Ovary (tissue), 9 donors: ENCODE results near the gene DCUN1D4. TPM values are rescaled to one million over a fixed set of nuclear protein-coding genes. Genes with fewer than 3 reads are reported as not detected.
"Not testable (repeated sequence)": the region's sequence is repeated elsewhere in the genome, so short reads cannot be mapped to it uniquely, and the experiment has no call there.

Experiments
- DNase-seq, 5 donors: peaks; one replicate each; pipeline ENCODE4 v3.0.0-alpha.2; 2019 to 2020
- H3K27ac ChIP-seq, 2 donors: fragments of 200-600 bp; one replicate each; pipeline versions ENCODE4 v1.5.1 to v1.8.0; 2019 to 2022
- H3K27me3 ChIP-seq: fragments of 200-600 bp; one replicate; pipeline ENCODE4 v1.8.0; 2022
- H3K36me3 ChIP-seq: fragments of 200-600 bp; sonication (generic); one replicate; pipeline ENCODE4 v1.5.1; 2019
- H3K4me1 ChIP-seq: one replicate; pipeline ENCODE4 v1.8.1; 2013; ENCODE audit warnings: mild to moderate bottlenecking, moderate library complexity; ENCODE audit not compliant: insufficient read depth
- H3K4me3 ChIP-seq: fragments of 200-600 bp; sonication (generic); one replicate; pipeline ENCODE4 v1.5.1; 2017
- H3K9me3 ChIP-seq, 2 donors: fragments of 200-600 bp in 1 of 2; sonication (generic) in 1 of 2; one replicate each; pipeline versions ENCODE4 v1.5.1 to v1.8.1; 2013 to 2019; ENCODE audit warnings: mild to moderate bottlenecking in 1 of 2, moderate library complexity in 1 of 2
- EP300 ChIP-seq: sonication (generic); formaldehyde crosslinking; IDR thresholded peaks from one replicate; pipeline ENCODE4 v1.6.1; 2017; ENCODE audit warnings: antibody characterized with exemption
- POLR2A ChIP-seq: fragments of 450-650 bp; IDR thresholded peaks from one replicate; pipeline ENCODE4 v1.6.1; 2017; ENCODE audit warnings: antibody characterized with exemption, mild to moderate bottlenecking, moderate library complexity
- WGBS, 3 donors: extraction: QIAGEN DNeasy Blood & Tissue Kit in 1 of 3; methylation state at CpG; one replicate each; pipeline versions ENCODE4 v1.1.5 to v1.1.7; 2013 to 2017; 5-methylcytosine and 5-hydroxymethylcytosine counted together
- intact Hi-C, 4 donors: fragments of 100-400 bp; cut with DNase I; formaldehyde crosslinking; loops; one replicate each; pipeline versions ENCODE4 v1.11.0 to v1.15.1; 2022 to 2023
- polyA plus RNA-seq, 2 donors: library from polyadenylated mRNA; stranded (reverse); fragments of 200-250 nt in 1 of 2; fragments of 350-450 nt in 1 of 2; fragmentation: Illumina TruSeq in 1 of 2; extraction: RNeasy Lipid Tissue Mini Kit (QIAGEN cat#74804) in 1 of 2; gene quantifications; one replicate each; pipeline ENCODE4 v1.2.3, GENCODE V29; 2013 to 2014
- total RNA-seq, 7 donors: library from RNA; depleted of rRNA in 2 of 7; stranded (reverse); fragments of >200 nt in 2 of 7; fragmentation: NEBNext Ultra II Directional in 3 of 7; extraction: Animal tissue kit (Norgen Biotek cat#: 25700) in 3 of 7; gene quantifications; one replicate each; pipeline versions ENCODE4 v1.1.0 to v1.2.4, GENCODE V29; 2016 to 2023
- TF ChIP-seq, protein P1 (sequence below), 3 donors: fragments of 450-650 bp in 2 of 3; fragments of 200-600 bp in 1 of 3; IDR thresholded peaks; one replicate each; pipeline versions ENCODE4 v1.5.1 to v1.8.0; 2016 to 2022; ENCODE audit warnings: antibody characterized with exemption in 3 of 3, mild to moderate bottlenecking in 1 of 3
- donor health status: DM: no; HTN: no; CAD: no; lungs with moderate emphysema.
- donor health status: DM: no; HTN: no; CAD: no.
- donor health status: Bipolar disorder and iron deficiency.
- donor health status: DM: yes; HTN: yes; CAD: no.
- donor health status: DM: no; HTN: no; CAD: no.
- donor health status: DM: yes; HTN: yes; CAD: no.

DCUN1D4 gene
- total and polyA plus RNA-seq, 9 donors, result 20.7 to 102 (median 71.8) TPM

DNA sequence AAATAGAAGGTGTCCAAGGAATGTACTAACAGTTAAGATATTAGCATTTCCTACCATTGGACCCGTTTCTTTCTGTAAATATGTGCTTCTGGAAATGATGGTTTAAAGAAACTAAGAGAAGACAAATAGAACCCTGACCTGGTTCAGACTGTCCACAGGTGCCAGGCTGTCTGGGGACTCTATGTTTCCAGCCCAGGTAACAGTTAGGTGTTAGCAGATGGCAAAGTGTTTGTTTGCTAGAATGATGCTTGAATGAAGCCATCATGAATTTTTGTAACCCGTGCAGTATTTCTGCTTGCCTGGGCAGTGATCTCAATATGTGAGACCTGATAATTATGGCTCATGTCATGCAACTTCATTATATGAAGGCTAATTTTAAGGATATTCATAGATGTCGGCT is 89.7 kb downstream of the DCUN1D4 start:
- intact Hi-C loops, result no loop called here
- no peak overlapping the region for H3K4me3 ChIP-seq
- no peaks in the 10 kb centered on the region for H3K27me3 ChIP-seq
- TF ChIP-seq POLR2A, result no peak
- TF ChIP-seq, protein P1, sequence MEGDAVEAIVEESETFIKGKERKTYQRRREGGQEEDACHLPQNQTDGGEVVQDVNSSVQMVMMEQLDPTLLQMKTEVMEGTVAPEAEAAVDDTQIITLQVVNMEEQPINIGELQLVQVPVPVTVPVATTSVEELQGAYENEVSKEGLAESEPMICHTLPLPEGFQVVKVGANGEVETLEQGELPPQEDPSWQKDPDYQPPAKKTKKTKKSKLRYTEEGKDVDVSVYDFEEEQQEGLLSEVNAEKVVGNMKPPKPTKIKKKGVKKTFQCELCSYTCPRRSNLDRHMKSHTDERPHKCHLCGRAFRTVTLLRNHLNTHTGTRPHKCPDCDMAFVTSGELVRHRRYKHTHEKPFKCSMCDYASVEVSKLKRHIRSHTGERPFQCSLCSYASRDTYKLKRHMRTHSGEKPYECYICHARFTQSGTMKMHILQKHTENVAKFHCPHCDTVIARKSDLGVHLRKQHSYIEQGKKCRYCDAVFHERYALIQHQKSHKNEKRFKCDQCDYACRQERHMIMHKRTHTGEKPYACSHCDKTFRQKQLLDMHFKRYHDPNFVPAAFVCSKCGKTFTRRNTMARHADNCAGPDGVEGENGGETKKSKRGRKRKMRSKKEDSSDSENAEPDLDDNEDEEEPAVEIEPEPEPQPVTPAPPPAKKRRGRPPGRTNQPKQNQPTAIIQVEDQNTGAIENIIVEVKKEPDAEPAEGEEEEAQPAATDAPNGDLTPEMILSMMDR (IDR thresholded peaks at IDR 0.05), result no peak
- TF ChIP-seq EP300, result no peak
- WGBS, 3 donors, result 58 to 76% (median 62%) methylated on average over 3 of the region's 3 CpGs
- H3K4me1 ChIP-seq, result peaks cover 1% of the 10 kb centered on the region
- DNase-seq, result no peak
- H3K9me3 ChIP-seq, result no peaks in the 10 kb centered on the region
- no peak overlapping the region for H3K27ac ChIP-seq
- H3K36me3 ChIP-seq, result no peaks in the 10 kb centered on the region

DNA sequence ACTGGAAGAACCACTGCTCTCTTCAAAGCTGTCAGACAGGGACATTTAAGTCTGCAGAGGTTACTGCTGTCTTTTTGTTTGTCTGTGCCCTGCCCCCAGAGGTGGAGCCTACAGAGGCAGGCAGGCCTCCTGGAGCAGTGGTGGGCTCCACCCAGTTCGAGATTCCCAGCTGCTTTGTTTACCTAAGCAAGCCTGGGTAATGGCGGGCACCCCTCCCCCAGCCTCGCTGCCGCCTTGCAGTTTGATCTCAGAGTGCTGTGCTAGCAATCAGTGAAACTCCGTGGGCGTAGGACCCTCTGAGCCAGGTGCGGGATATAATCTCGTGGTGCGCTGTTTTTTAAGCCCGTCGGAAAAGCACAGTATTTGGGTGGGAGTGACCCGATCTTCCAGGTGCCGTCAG is 97.5 kb downstream of the DCUN1D4 start:
- H3K4me3 ChIP-seq, H3K9me3 ChIP-seq, H3K4me1 ChIP-seq, DNase-seq, H3K27me3 ChIP-seq, H3K36me3 ChIP-seq, H3K27ac ChIP-seq, intact Hi-C loops: not testable (repeated sequence)
- 84 to 85% (median 85%) methylated on average over 13 of the region's 13 CpGs for WGBS, 3 donors

DNA sequence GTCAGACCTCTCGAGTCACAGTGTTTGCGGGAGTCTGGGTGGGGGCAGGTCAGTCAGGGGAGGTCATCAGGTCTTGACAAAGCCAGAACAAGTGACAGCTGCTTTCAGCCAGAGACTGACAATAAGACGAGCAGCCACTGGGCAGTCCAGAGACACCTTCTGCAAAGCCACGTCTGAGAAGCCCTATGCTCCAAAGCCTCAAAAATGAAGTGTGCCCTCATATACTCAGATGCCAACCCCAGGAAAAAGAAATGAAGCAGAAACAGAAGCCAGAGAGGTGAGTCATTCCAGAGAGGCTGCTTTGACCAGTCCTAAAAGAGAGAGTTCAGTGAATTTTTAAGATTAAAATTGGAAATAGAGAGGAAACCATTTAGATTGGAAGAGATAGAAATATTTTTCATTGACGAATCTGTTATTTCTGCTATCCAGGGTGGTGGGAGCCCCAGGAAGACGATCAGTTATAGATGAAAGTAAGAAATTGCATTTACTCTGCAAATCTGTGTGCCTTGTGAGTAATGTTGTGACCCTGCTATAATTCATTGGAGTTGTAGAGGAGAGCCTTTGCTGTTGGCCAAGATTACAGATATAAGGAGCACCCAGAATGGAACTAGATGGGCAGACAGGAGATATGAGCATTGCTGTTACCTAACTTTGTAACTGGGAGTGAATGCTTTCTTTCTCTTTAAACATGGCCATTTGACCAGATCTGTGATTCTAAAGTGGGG is 99.3 kb downstream of the DCUN1D4 start:
- H3K4me1 ChIP-seq, result peaks cover 5% of the 10 kb centered on the region
- H3K27me3 ChIP-seq, result no peaks in the 10 kb centered on the region
- intact Hi-C loops, result no loop called here
- no peak overlapping the region for H3K4me3 ChIP-seq
- H3K36me3 ChIP-seq, result no peaks in the 10 kb centered on the region
- H3K27ac ChIP-seq, result no peak overlapping the region
- H3K9me3 ChIP-seq, result peaks cover 0 to 9% of the 10 kb centered on the region in 2 donors
- no peak for DNase-seq
- 57 to 78% (median 61%) methylated on average over 6 of the region's 6 CpGs for WGBS, 3 donors
- TF ChIP-seq EP300, result no peak
- no peak for TF ChIP-seq POLR2A
- TF ChIP-seq, protein P1 (IDR thresholded peaks at IDR 0.05), result no peak

DNA sequence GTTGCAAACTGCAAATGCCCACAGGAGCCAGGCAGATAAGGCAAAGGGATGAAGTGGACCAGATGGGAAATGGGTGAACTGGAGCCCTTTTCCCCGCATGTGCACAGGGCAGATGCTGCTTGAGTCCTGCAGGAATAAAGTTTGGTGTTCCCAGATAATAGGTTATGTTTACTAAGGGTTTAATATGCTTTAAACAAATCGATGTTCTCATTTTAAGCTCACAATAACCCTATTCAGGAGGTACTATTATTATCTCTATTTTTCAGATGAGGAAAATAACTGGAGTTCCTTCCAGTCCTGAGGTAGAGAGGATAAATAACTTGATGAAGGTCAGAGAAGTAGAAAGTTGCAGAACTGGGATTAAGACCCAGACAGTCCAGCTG is 99.9 kb downstream of the DCUN1D4 start:
- H3K27me3 ChIP-seq, result no peaks in the 10 kb centered on the region
- H3K9me3 ChIP-seq, result peaks cover 0 to 9% of the 10 kb centered on the region in 2 donors
- no peak overlapping the region for H3K4me3 ChIP-seq
- intact Hi-C loops, result no loop called here
- DNase-seq, result no peak
- H3K27ac ChIP-seq, result no peak overlapping the region
- H3K36me3 ChIP-seq, result no peaks in the 10 kb centered on the region
- peaks cover 5% of the 10 kb centered on the region for H3K4me1 ChIP-seq
- 15 to 48% (median 32%) methylated on average over 2 of the region's 2 CpGs for WGBS, 3 donors
- TF ChIP-seq, protein P1 (IDR thresholded peaks at IDR 0.05), result no peak

DNA sequence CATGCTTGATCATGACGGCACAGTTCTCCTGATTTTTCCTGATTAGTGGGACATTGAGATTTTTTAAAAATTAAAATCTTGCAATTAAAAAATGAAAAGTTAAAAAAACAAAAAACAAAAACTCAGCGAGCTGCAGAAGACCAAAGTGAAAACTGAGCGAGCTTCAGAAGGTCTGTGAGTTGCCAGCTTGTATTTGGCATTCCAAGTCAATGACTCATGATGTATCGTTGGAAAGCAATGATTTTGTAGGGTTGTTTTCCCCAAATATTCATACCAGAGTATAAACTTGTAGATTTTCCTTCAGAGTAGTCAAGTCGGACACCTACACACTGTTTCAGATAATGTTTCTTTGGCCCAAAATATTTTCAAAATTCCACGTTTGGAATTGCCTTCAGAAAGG is 100.3 kb downstream of the DCUN1D4 start:
- H3K9me3 ChIP-seq, result peaks cover 0 to 9% of the 10 kb centered on the region in 2 donors
- TF ChIP-seq, protein P1 (IDR thresholded peaks at IDR 0.05), result no peak
- no peak for TF ChIP-seq EP300
- no peak for TF ChIP-seq POLR2A
- intact Hi-C loops, result no loop called here
- H3K4me1 ChIP-seq, result peaks cover 5% of the 10 kb centered on the region
- no peak overlapping the region for H3K4me3 ChIP-seq
- H3K36me3 ChIP-seq, result no peaks in the 10 kb centered on the region
- no peaks in the 10 kb centered on the region for H3K27me3 ChIP-seq
- DNase-seq, result no peak
- 9 to 39% (median 18%) methylated on average over 6 of the region's 6 CpGs for WGBS, 3 donors
- H3K27ac ChIP-seq, result no peak overlapping the region
